ENCODE results near the gene MYO16. TPM values are rescaled to one million over a fixed set of nuclear protein-coding genes. Genes with fewer than 3 reads are reported as not detected.

The MYO16 gene
- total RNA-seq, 1 donor from 2014 or later: 0.24 TPM

GRCh38 chr13:109154146-109154545 is 524.7 kb downstream of the MYO16 start:
- ATAC-seq: peak in 1 of 2 donors; percentile 17
- Histone ChIP-seq H3K4me3 (no peak overlapping the region), H3K36me3 (no peaks in the 10 kb centered on the region), H3K9me3 (no peaks in the 10 kb centered on the region), H3K27me3 (ENCODE audit: low read depth) (no peaks in the 10 kb centered on the region), H3K4me1 (peaks cover 14% of the 10 kb centered on the region), H3K27ac (no peak overlapping the region)
- no peak for DNase-seq
- intact Hi-C loops (cut with DNase I): no loop called here
- no peak for TF ChIP-seq CTCF (IDR thresholded peaks at IDR 0.05)

GRCh38 chr13:109154546-109154945 is 525.1 kb downstream of the MYO16 start:
- Histone ChIP-seq H3K27me3 (ENCODE audit: low read depth) (no peaks in the 10 kb centered on the region), H3K4me1 (peaks cover 14% of the 10 kb centered on the region), H3K27ac (peak overlapping the region; percentile 52), H3K4me3 (no peak overlapping the region), H3K9me3 (no peaks in the 10 kb centered on the region), H3K36me3 (no peaks in the 10 kb centered on the region)
- no peak for DNase-seq
- no peak for ATAC-seq
- TF ChIP-seq CTCF (IDR thresholded peaks at IDR 0.05): no peak
- intact Hi-C loops (cut with DNase I): no loop called here

- ATAC-seq: peak; percentile 74 to 84
- peak overlapping the region; percentile 52 for H3K27ac ChIP-seq
- no peak overlapping the region for H3K4me3 ChIP-seq
- H3K9me3 ChIP-seq: no peaks in the 10 kb centered on the region
- intact Hi-C loops (cut with DNase I): no loop called here
- H3K27me3 ChIP-seq (ENCODE audit: low read depth): no peaks in the 10 kb centered on the region
- TF ChIP-seq CTCF (IDR thresholded peaks at IDR 0.05): no peak
- H3K36me3 ChIP-seq: no peaks in the 10 kb centered on the region
- peaks cover 14% of the 10 kb centered on the region for H3K4me1 ChIP-seq
- DNase-seq: no peak
Measured at GRCh38 chr13:109154966-109155761, 525.8 kb downstream of the MYO16 start.

GRCh38 chr13:109156181-109156935 is 526.9 kb downstream of the MYO16 start:
- Histone ChIP-seq H3K9me3 (no peaks in the 10 kb centered on the region), H3K27me3 (ENCODE audit: low read depth) (no peaks in the 10 kb centered on the region), H3K4me3 (no peak overlapping the region), H3K27ac (peak overlapping the region; percentile 77), H3K4me1 (peaks cover 14% of the 10 kb centered on the region), H3K36me3 (no peaks in the 10 kb centered on the region)
- ATAC-seq (peak; percentile 53 to 74), DNase-seq (no peak)
- intact Hi-C loops (cut with DNase I): no loop called here
- no peak for TF ChIP-seq CTCF (IDR thresholded peaks at IDR 0.05)

- Histone ChIP-seq H3K4me3 (no peak overlapping the region), H3K27ac (peak overlapping the region; percentile 77), H3K9me3 (no peaks in the 10 kb centered on the region), H3K4me1 (peaks cover 18% of the 10 kb centered on the region), H3K36me3 (no peaks in the 10 kb centered on the region), H3K27me3 (ENCODE audit: low read depth) (no peaks in the 10 kb centered on the region)
- DNase-seq: no peak
- intact Hi-C loops (cut with DNase I): no loop called here
- ATAC-seq: peak; percentile 9 to 29
- no peak for TF ChIP-seq CTCF (IDR thresholded peaks at IDR 0.05)
Measured at GRCh38 chr13:109157275-109157674, 527.9 kb downstream of the MYO16 start.
